GM23248 (cell line): ENCODE results near the gene ZFYVE21. TPM values are rescaled to one million over a fixed set of nuclear protein-coding genes. Genes with fewer than 3 reads are reported as not detected.

Experiments
- DNase-seq: peaks from one replicate; pipeline ENCODE4 v3.0.0-alpha.2; 2015
- H2AFZ ChIP-seq: fragments of 200-600 bp; sonication (generic); 2 replicates; pipeline ENCODE4 v1.6.1; 2016; ENCODE audit warnings: antibody characterized with exemption
- H3F3A ChIP-seq: fragments of 200-600 bp; sonication (generic); 2 replicates; pipeline ENCODE4 v1.6.1; 2016; ENCODE audit warnings: mild to moderate bottlenecking, antibody characterized with exemption, mixed run types; ENCODE audit not compliant: insufficient read depth
- H3K27ac ChIP-seq: fragments of 200-600 bp; sonication (generic); 2 replicates; pipeline ENCODE4 v1.5.1; 2016; ENCODE audit warnings: mild to moderate bottlenecking
- H3K27me3 ChIP-seq: fragments of 200-600 bp; sonication (generic); replicated peaks from 2 replicates; pipeline ENCODE4 v1.6.1; 2016; ENCODE audit warnings: mild to moderate bottlenecking; ENCODE audit not compliant: insufficient read depth
- H3K36me3 ChIP-seq: fragments of 200-600 bp; sonication (generic); 2 replicates; pipeline ENCODE4 v1.6.1; 2016; ENCODE audit warnings: low read depth, mild to moderate bottlenecking
- H3K4me1 ChIP-seq: fragments of 200-600 bp; sonication (generic); 2 replicates; pipeline ENCODE4 v1.6.1; 2016; ENCODE audit warnings: mild to moderate bottlenecking; ENCODE audit not compliant: insufficient read depth
- H3K4me2 ChIP-seq: fragments of 200-600 bp; sonication (generic); one replicate; pipeline ENCODE4 v1.6.1; 2016; ENCODE audit warnings: mild to moderate bottlenecking; ENCODE audit not compliant: unreplicated experiment
- H3K4me3 ChIP-seq: fragments of 200-600 bp; sonication (generic); 2 replicates; pipeline ENCODE4 v1.5.1; 2016; ENCODE audit warnings: mild to moderate bottlenecking
- H3K79me2 ChIP-seq: fragments of 200-600 bp; sonication (generic); 2 replicates; pipeline ENCODE4 v1.6.1; 2016; ENCODE audit warnings: mild to moderate bottlenecking; ENCODE audit not compliant: insufficient read depth
- H3K9ac ChIP-seq: fragments of 200-600 bp; sonication (generic); 2 replicates; pipeline ENCODE4 v1.6.1; 2016; ENCODE audit warnings: mild to moderate bottlenecking
- H3K9me2 ChIP-seq: fragments of 200-600 bp; sonication (generic); 2 replicates; pipeline ENCODE4 v1.6.1; 2016; ENCODE audit warnings: mixed run types, mild to moderate bottlenecking, moderate library complexity; ENCODE audit not compliant: insufficient read depth
- H3K9me3 ChIP-seq: fragments of 200-600 bp; sonication (generic); one replicate; pipeline ENCODE4 v1.6.1; 2017; ENCODE audit warnings: low read depth
- H4K20me1 ChIP-seq: fragments of 200-600 bp; sonication (generic); 2 replicates; pipeline ENCODE4 v1.6.0; 2016; ENCODE audit not compliant: insufficient read depth
- EZH2 ChIP-seq: fragments of 200-600 bp; sonication (generic); IDR thresholded peaks from 2 replicates; pipeline ENCODE4 v1.6.1; 2018; ENCODE audit warnings: antibody characterized with exemption, mild to moderate bottlenecking; ENCODE audit not compliant: insufficient read depth, poor library complexity, severe bottlenecking
- EZH2phosphoT487 ChIP-seq: fragments of 200-600 bp; sonication (generic); IDR thresholded peaks from 2 replicates; pipeline ENCODE4 v1.6.1; 2018; ENCODE audit warnings: antibody characterized with exemption, moderate library complexity, mild to moderate bottlenecking, low read depth; ENCODE audit not compliant: insufficient read depth
- WGBS, 2 experiments: methylation state at CpG; one replicate each; pipeline ENCODE4 v1.1.6; 2015 to 2017; ENCODE audit warnings: low lambda C conversion rate in 2 of 2, low coverage in 1 of 2; ENCODE audit errors: missing lambda C conversion rate in 2 of 2; 5-methylcytosine and 5-hydroxymethylcytosine counted together
- in situ Hi-C: fragments of 300-500 bp; cut with MboI; formaldehyde crosslinking; loops from 2 replicates; pipeline ENCODE4 v1.15.0; 2020
- polyA plus RNA-seq: library from polyadenylated mRNA; unstranded; fragments of >200 nt; fragmentation: Nextera tagmentation; extraction: Ambion mirVana; gene quantifications from 2 replicates; pipeline ENCODE4 v1.2.1, GENCODE V29; 2016
- total RNA-seq: library from RNA; depleted of rRNA; stranded (reverse); fragments of >200 nt; shearing (Covaris generic); gene quantifications from 2 replicates; pipeline ENCODE4 v1.2.3, GENCODE V29; 2014

The ZFYVE21 gene
- total and polyA plus RNA-seq, 2 experiments from 2014 or later, result 77.4 to 112 TPM

GRCh38 chr14:103680491-103681231 lies 34.9 kb upstream of the ZFYVE21 start:
- no peaks in the 10 kb centered on the region for H3K9me2 ChIP-seq
- no peaks in the 10 kb centered on the region for H4K20me1 ChIP-seq
- H3K9me3 ChIP-seq, result no peaks in the 10 kb centered on the region
- no peaks in the 10 kb centered on the region for H3K27me3 ChIP-seq
- 78 to 79% methylated on average over 17 of the region's 17 CpGs for WGBS, 2 experiments
- in situ Hi-C loops, result loop anchor here (10.0 kb wide), 1 partner anchor 106 kb away; no protein-coding TSS in a partner anchor
- no peak overlapping the region for H3K27ac ChIP-seq
- peaks cover 43% of the 10 kb centered on the region for H3F3A ChIP-seq
- H3K4me2 ChIP-seq, result no peak overlapping the region
- H3K9ac ChIP-seq, result no peak overlapping the region
- H3K79me2 ChIP-seq, result peaks cover 99% of the 10 kb centered on the region
- no peak overlapping the region for H3K4me3 ChIP-seq
- no peak for DNase-seq
- H3K4me1 ChIP-seq, result no peaks in the 10 kb centered on the region
- H3K36me3 ChIP-seq, result peaks cover 92% of the 10 kb centered on the region
- TF ChIP-seq EZH2 (no peak), EZH2phosphoT487 (no peak)
- H2AFZ ChIP-seq, result no peak overlapping the region

- no peak overlapping the region for H3K4me2 ChIP-seq
- H3K79me2 ChIP-seq, result peaks cover 99% of the 10 kb centered on the region
- H3K4me3 ChIP-seq, result no peak overlapping the region
- no peaks in the 10 kb centered on the region for H4K20me1 ChIP-seq
- H3K9me3 ChIP-seq, result no peaks in the 10 kb centered on the region
- no peak overlapping the region for H3K9ac ChIP-seq
- H3K36me3 ChIP-seq, result peaks cover 91% of the 10 kb centered on the region
- peaks cover 58% of the 10 kb centered on the region for H3F3A ChIP-seq
- no peaks in the 10 kb centered on the region for H3K4me1 ChIP-seq
- no peaks in the 10 kb centered on the region for H3K27me3 ChIP-seq
- no peak overlapping the region for H2AFZ ChIP-seq
- H3K27ac ChIP-seq, result no peak overlapping the region
- H3K9me2 ChIP-seq, result no peaks in the 10 kb centered on the region
- no peak for DNase-seq
- no peak for TF ChIP-seq EZH2phosphoT487
- TF ChIP-seq EZH2, result no peak
- WGBS, 2 experiments, result 74 to 75% methylated on average over 15 of the region's 15 CpGs
- in situ Hi-C loops, result loop anchor here (10.0 kb wide), 1 partner anchor 108 kb away; no protein-coding TSS in a partner anchor
These were observed 32.5 kb upstream of the ZFYVE21 start for GRCh38 chr14:103683139-103683538.

GRCh38 chr14:103684471-103684870 lies 31.1 kb upstream of the ZFYVE21 start:
- Histone ChIP-seq H3K4me1 (peaks cover 12% of the 10 kb centered on the region), H3K4me3 (no peak overlapping the region), H3K36me3 (peaks cover 85% of the 10 kb centered on the region), H3K9me3 (no peaks in the 10 kb centered on the region), H3K9ac (no peak overlapping the region), H3K27ac (no peak overlapping the region), H3F3A (peaks cover 65% of the 10 kb centered on the region), H4K20me1 (no peaks in the 10 kb centered on the region), H3K27me3 (no peaks in the 10 kb centered on the region), H3K79me2 (peaks cover 99% of the 10 kb centered on the region), H3K9me2 (no peaks in the 10 kb centered on the region), H2AFZ (no peak overlapping the region), H3K4me2 (no peak overlapping the region)
- in situ Hi-C loops, result loop anchor here (10.0 kb wide), 1 partner anchor 110 kb away; no protein-coding TSS in a partner anchor
- WGBS, 2 experiments, result 71 to 80% methylated on average over 6 of the region's 6 CpGs
- TF ChIP-seq EZH2phosphoT487, result no peak
- no peak for TF ChIP-seq EZH2
- no peak for DNase-seq

- Histone ChIP-seq H3K4me2 (no peak overlapping the region), H3K27me3 (no peaks in the 10 kb centered on the region), H3K4me3 (no peak overlapping the region), H3K9ac (no peak overlapping the region), H3F3A (peaks cover 65% of the 10 kb centered on the region), H3K4me1 (peaks cover 16% of the 10 kb centered on the region), H3K9me3 (no peaks in the 10 kb centered on the region), H3K36me3 (peaks cover 81% of the 10 kb centered on the region), H3K27ac (no peak overlapping the region), H2AFZ (no peak overlapping the region), H3K79me2 (peaks cover 99% of the 10 kb centered on the region), H3K9me2 (no peaks in the 10 kb centered on the region), H4K20me1 (no peaks in the 10 kb centered on the region)
- 78 to 80% methylated on average over 15 of the region's 15 CpGs for WGBS, 2 experiments
- in situ Hi-C loops, result loop anchor here (10.0 kb wide), 1 partner anchor 110 kb away; no protein-coding TSS in a partner anchor
- no peak for DNase-seq
- TF ChIP-seq EZH2 (no peak), EZH2phosphoT487 (no peak)
These were observed 30.7 kb upstream of the ZFYVE21 start for GRCh38 chr14:103684871-103685270.
